Measurements from ENCODE around the gene CYB561A3. TPM values are rescaled to one million over a fixed set of nuclear protein-coding genes. Genes with fewer than 3 reads are reported as not detected.

CYB561A3 gene
- polyA plus RNA-seq, 1 experiment: 34.5 TPM

GRCh38 chr11:61404103-61404502, 42.4 kb upstream of the CYB561A3 start:
- CTCF ChIA-PET: no interaction called here
- Histone ChIP-seq H3K27me3 (ENCODE audit: control insufficient read depth, insufficient read depth, low read length) (no peaks in the 10 kb centered on the region), H3K27ac (ENCODE audit: low read depth, low read length) (no peak overlapping the region), H3K9me3 (ENCODE audit: control insufficient read depth, insufficient read depth, low read length) (no peaks in the 10 kb centered on the region), H3K4me3 (ENCODE audit: low read depth, low read length) (no peak overlapping the region)
- DNase-seq (ENCODE audit: low read depth, low spot score): no peak
- POLR2A ChIA-PET: no interaction called here
- TF ChIP-seq CTCF (IDR thresholded peaks at IDR 0.05; ENCODE audit: low read depth, low read length): no peak

DNA sequence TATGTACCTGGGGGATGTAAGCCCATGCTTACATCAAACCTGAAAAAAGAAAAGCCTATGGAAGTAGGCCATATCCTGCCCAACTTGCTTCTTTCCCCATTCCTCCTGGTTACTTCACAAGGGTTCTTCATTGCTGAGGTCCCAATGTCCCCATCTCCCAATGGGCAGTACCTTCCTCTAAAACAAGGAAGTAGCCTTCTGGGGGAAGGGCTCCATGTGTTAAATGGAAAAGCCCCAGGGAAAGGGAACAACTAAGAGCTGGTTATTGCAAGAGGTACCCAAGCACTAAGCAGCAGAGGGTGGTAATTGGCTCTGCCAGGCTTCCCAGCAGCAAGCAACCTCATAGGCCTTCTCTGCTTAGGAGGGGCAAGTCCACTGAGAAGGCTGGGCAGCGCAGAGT, 42.0 kb upstream of the CYB561A3 start:
- POLR2A ChIA-PET: no interaction called here
- CTCF ChIA-PET: interaction anchor here (1.1 kb wide), 1 partner anchor 11 kb away, joined by 3 read pairs; no protein-coding TSS in a partner anchor

DNA sequence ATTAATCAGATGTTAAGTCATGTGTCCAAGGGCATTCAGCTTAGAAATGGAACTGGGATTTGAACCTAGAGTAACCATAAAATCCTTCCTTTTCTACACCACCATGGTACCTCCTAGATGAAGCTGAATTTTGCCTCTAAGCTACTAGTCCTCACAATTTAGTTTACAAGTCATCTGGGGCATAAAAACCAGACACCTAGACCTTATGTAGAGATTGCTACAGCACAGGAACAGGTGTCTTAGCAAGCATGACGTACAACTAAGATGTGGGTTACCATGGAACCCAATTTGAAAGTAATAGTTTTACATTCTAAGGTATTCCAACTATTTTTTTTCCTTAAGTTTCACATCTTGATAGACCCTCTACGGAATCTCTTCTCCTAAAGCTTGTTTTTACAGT, 39.9 kb upstream of the CYB561A3 start:
- TF ChIP-seq CTCF (IDR thresholded peaks at IDR 0.05; ENCODE audit: low read depth, low read length): no peak

More for the DNA sequence above, 42.0 kb upstream of the CYB561A3 start:
- Histone ChIP-seq H3K27ac (ENCODE audit: low read depth, low read length) (no peak overlapping the region), H3K27me3 (ENCODE audit: control insufficient read depth, insufficient read depth, low read length) (no peaks in the 10 kb centered on the region), H3K4me3 (ENCODE audit: low read depth, low read length) (no peak overlapping the region), H3K9me3 (ENCODE audit: control insufficient read depth, insufficient read depth, low read length) (no peaks in the 10 kb centered on the region)
- no peak for DNase-seq (ENCODE audit: low read depth, low spot score)
- no peak for TF ChIP-seq CTCF (IDR thresholded peaks at IDR 0.05; ENCODE audit: low read depth, low read length)

GRCh38 chr11:61401173-61401572, 39.5 kb upstream of the CYB561A3 start:
- DNase-seq (ENCODE audit: low read depth, low spot score): no peak
- Histone ChIP-seq H3K27ac (ENCODE audit: low read depth, low read length) (no peak overlapping the region), H3K9me3 (ENCODE audit: control insufficient read depth, insufficient read depth, low read length) (no peaks in the 10 kb centered on the region), H3K4me3 (ENCODE audit: low read depth, low read length) (no peak overlapping the region), H3K27me3 (ENCODE audit: control insufficient read depth, insufficient read depth, low read length) (no peaks in the 10 kb centered on the region)
- POLR2A ChIA-PET: interaction anchor here (0.6 to 1.1 kb wide), 2 partner anchors 29 to 39 kb away, joined by 3 read pairs; partner anchors contain the start of genes CPSF7, CYB561A3, SDHAF2 and TMEM138
- TF ChIP-seq CTCF (IDR thresholded peaks at IDR 0.05; ENCODE audit: low read depth, low read length): no peak
- CTCF ChIA-PET: interaction anchor here (0.5 to 2.9 kb wide), 5 partner anchors 8 to 236 kb away, joined by 4 to 15 read pairs (median 9); no protein-coding TSS in a partner anchor

More for the DNA sequence above, 39.9 kb upstream of the CYB561A3 start:
- Histone ChIP-seq H3K27me3 (ENCODE audit: control insufficient read depth, insufficient read depth, low read length) (no peaks in the 10 kb centered on the region), H3K9me3 (ENCODE audit: control insufficient read depth, insufficient read depth, low read length) (no peaks in the 10 kb centered on the region), H3K4me3 (ENCODE audit: low read depth, low read length) (no peak overlapping the region), H3K27ac (ENCODE audit: low read depth, low read length) (no peak overlapping the region)
- POLR2A ChIA-PET: interaction anchor here (0.6 to 1.1 kb wide), 2 partner anchors 28 to 40 kb away, joined by 3 read pairs; partner anchors contain the start of genes CPSF7, CYB561A3, SDHAF2 and TMEM138
- no peak for DNase-seq (ENCODE audit: low read depth, low spot score)
- CTCF ChIA-PET: interaction anchor here (0.8 to 2.9 kb wide), 4 partner anchors 9 to 65 kb away, joined by 5 to 15 read pairs (median 10); no protein-coding TSS in a partner anchor

GRCh38 chr11:61392981-61393595, 31.4 kb upstream of the CYB561A3 start:
- no peaks in the 10 kb centered on the region for H3K27me3 ChIP-seq (ENCODE audit: control insufficient read depth, insufficient read depth, low read length)
- H3K9me3 ChIP-seq (ENCODE audit: control insufficient read depth, insufficient read depth, low read length): no peaks in the 10 kb centered on the region; the same call in 1 of the 2 replicates
- TF ChIP-seq CTCF (IDR thresholded peaks at IDR 0.05; ENCODE audit: low read depth, low read length): peak; percentile 52
- no peak for DNase-seq (ENCODE audit: low read depth, low spot score)
- ChIA-PET POLR2A (interaction anchor here (0.7 to 2.8 kb wide), 4 partner anchors 14 to 44 kb away, joined by 3 to 17 read pairs (median 6); partner anchors contain the start of genes CPSF7, CYB561A3, SDHAF2 and TMEM138), CTCF (interaction anchor here (0.7 to 7.5 kb wide), 13 partner anchors 8 to 244 kb away, joined by 3 to 94 read pairs (median 3); partner anchors contain the start of gene TMEM138)
- H3K27ac ChIP-seq (ENCODE audit: low read depth, low read length): no peak overlapping the region
- peak overlapping the region; percentile 67 for H3K4me3 ChIP-seq (ENCODE audit: low read depth, low read length)
